Psoas muscle (tissue), 8 donors: ENCODE measurements around the gene SDR42E1. TPM values are rescaled to one million over a fixed set of nuclear protein-coding genes. Genes with fewer than 3 reads are reported as not detected.

ENCODE experiments used
- ATAC-seq, 4 donors: fragments of 200-7000 bp; cut with Tn5 transposase; one replicate each; pipeline ENCODE4 v1.9.1; 2020; ENCODE audit warnings: moderate library complexity in 3 of 4, mild to moderate bottlenecking in 2 of 4
- DNase-seq, 2 donors: peaks; one replicate each; pipeline ENCODE4 v3.0.0-alpha.2; 2020
- H3K27ac ChIP-seq: fragments of 200-600 bp; one replicate; pipeline ENCODE4 v1.8.0; 2022
- H3K27me3 ChIP-seq, 3 donors: fragments of 200-600 bp in 1 of 3; one replicate each; pipeline versions ENCODE4 v1.6.1 to v1.8.0; 2013 to 2022; ENCODE audit warnings: low read length in 2 of 3, mild to moderate bottlenecking in 2 of 3, moderate library complexity in 1 of 3; ENCODE audit not compliant: insufficient read depth in 3 of 3
- H3K36me3 ChIP-seq, 2 donors: fragments of 200-600 bp in 1 of 2; one replicate each; pipeline versions ENCODE4 v1.6.1 to v1.8.0; 2013 to 2022; ENCODE audit warnings: low read depth in 1 of 2, mild to moderate bottlenecking in 1 of 2, moderate library complexity in 1 of 2; ENCODE audit not compliant: insufficient read depth in 1 of 2
- H3K4me1 ChIP-seq: fragments of 200-600 bp; one replicate; pipeline ENCODE4 v1.8.0; 2022
- H3K4me3 ChIP-seq: fragments of 200-600 bp; one replicate; pipeline ENCODE4 v1.8.0; 2022; ENCODE audit warnings: mild to moderate bottlenecking
- H3K9me3 ChIP-seq: fragments of 200-600 bp; one replicate; pipeline ENCODE4 v1.8.0; 2022
- WGBS, 3 donors: extraction: QIAGEN DNeasy Blood & Tissue Kit; methylation state at CpG; one replicate each; pipeline versions ENCODE4 v1.1.6 to v1.1.7; 2013; 5-methylcytosine and 5-hydroxymethylcytosine counted together
- intact Hi-C, 2 donors: fragments of 100-400 bp; cut with DNase I; formaldehyde crosslinking; loops; one replicate each; pipeline versions ENCODE4 v1.11.0 to v1.14.2; 2022
- polyA plus RNA-seq, 3 donors: library from polyadenylated mRNA; stranded (reverse); fragments of 200-250 nt; gene quantifications; one replicate each; pipeline ENCODE4 v1.2.3, GENCODE V29; 2013
- total RNA-seq, 4 donors: library from RNA; stranded (reverse); fragmentation: NEBNext Ultra II Directional in 2 of 4; extraction: Animal tissue kit (Norgen Biotek cat#: 25700) in 2 of 4; gene quantifications; one replicate each; pipeline versions ENCODE4 v1.2.1 to v1.2.4, GENCODE V29; 2021 to 2023
- TF ChIP-seq, protein P1 (sequence below): fragments of 200-600 bp; IDR thresholded peaks from one replicate; pipeline ENCODE4 v1.8.0; 2022; ENCODE audit warnings: antibody characterized with exemption
- donor health status: healthy with polysubstance abuse.
- donor health status: DM: no; HTN: no; CAD: no; lungs with moderate emphysema.
- donor health status: Bipolar disorder and iron deficiency.
- donor health status: healthy.
- donor health status: DM: yes; HTN: yes; CAD: no.
- donor health status: DM: no; HTN: no; CAD: no.
- donor health status: DM: no; HTN: no; CAD: no.
- donor health status: DM: yes; HTN: yes; CAD: no.

The SDR42E1 gene
- total and polyA plus RNA-seq, 7 donors = 0.01 to 0.04 (median 0.03) TPM; not detected in 3

DNA sequence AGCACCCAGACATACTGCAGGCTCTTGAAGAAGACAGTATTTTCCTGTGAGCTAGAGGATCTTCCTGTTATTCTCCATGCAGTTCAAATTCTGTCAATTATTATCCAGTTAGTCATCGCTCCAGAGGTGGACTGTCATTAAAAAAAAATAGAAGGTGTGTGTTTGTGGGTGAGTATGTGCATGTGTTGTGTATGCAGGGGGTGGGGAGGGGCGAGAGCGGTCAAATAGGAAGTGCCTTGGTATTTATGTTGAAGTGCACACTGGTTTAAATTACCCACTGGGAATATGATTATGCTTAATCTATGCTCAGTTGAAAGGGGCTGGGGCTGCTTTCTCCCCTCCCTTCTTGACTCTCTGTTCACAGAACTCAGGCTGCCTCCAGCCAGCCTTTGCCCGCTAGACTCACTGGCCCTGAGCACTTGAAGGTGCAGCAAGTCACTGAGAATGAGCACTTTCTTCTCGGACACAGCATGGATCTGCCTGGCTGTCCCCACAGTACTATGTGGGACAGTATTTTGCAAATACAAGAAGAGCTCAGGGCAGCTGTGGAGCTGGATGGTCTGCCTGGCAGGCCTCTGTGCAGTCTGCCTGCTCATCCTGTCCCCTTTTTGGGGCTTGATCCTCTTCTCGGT lies 23.8 kb upstream of the SDR42E1 start, which contains the start of gene HSD17B2:
Gene HSD17B2 (plus strand): TSS at position 273 of the 632 bp plus-strand sequence. CDS start 172 bp downstream, at position 445.
- H3K27me3 ChIP-seq = no peaks in the 10 kb centered on the region
- H3K36me3 ChIP-seq = no peaks in the 10 kb centered on the region
- 57 to 68% (median 60%) methylated on average over 6 of the region's 6 CpGs for WGBS, 3 donors
- H3K4me1 ChIP-seq = no peaks in the 10 kb centered on the region
- no peak within 1 kb of the TSS for H3K4me3 ChIP-seq
- intact Hi-C loops = loop anchor here in 1 of 2 donors (5.0 kb wide), 1 partner anchor 192 kb away; no protein-coding TSS in a partner anchor
- H3K27ac ChIP-seq = no peak within 1 kb of the TSS
- TF ChIP-seq, protein P1, sequence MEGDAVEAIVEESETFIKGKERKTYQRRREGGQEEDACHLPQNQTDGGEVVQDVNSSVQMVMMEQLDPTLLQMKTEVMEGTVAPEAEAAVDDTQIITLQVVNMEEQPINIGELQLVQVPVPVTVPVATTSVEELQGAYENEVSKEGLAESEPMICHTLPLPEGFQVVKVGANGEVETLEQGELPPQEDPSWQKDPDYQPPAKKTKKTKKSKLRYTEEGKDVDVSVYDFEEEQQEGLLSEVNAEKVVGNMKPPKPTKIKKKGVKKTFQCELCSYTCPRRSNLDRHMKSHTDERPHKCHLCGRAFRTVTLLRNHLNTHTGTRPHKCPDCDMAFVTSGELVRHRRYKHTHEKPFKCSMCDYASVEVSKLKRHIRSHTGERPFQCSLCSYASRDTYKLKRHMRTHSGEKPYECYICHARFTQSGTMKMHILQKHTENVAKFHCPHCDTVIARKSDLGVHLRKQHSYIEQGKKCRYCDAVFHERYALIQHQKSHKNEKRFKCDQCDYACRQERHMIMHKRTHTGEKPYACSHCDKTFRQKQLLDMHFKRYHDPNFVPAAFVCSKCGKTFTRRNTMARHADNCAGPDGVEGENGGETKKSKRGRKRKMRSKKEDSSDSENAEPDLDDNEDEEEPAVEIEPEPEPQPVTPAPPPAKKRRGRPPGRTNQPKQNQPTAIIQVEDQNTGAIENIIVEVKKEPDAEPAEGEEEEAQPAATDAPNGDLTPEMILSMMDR = no peak
- no peaks in the 10 kb centered on the region for H3K9me3 ChIP-seq
- ATAC-seq (no peak), DNase-seq (no peak)

DNA sequence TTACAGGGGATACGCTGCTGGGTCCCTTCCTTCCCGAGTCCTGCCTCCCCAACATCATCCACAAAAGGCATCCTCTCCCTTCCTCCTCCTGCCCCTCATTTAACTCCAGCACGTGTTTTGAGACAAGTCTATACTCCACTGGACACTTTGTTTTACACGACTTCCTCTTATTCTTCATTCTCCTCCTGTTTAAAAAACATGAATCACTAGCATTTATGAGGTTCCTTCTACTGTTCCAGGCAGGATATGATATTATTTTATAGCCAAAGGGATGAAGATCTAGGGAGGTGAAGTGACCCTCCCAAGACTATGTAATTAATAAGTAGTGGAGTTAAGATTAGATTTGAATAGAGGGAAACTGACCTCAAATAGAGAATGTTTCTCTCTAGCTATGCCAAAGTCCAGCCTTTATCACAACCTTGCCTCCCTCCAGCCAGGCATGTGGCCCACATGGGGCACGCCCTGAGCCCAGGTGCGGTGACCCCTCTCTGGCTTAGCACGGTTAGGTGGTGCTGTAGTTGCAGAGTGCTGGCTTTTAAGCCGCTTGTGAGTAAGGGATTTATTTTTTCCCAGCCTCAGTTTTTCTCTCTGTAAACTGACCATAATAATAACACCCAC lies 22.5 kb upstream of the SDR42E1 start:
- Histone ChIP-seq H3K4me1 (no peaks in the 10 kb centered on the region), H3K4me3 (no peak overlapping the region), H3K27ac (no peak overlapping the region), H3K36me3 (no peaks in the 10 kb centered on the region), H3K9me3 (no peaks in the 10 kb centered on the region), H3K27me3 (no peaks in the 10 kb centered on the region)
- 55 to 60% (median 60%) methylated on average over 8 of the region's 8 CpGs for WGBS, 3 donors
- ATAC-seq = no peak
- TF ChIP-seq, protein P1 = no peak
- intact Hi-C loops = loop anchor here in 1 of 2 donors (5.0 kb wide), 1 partner anchor 194 kb away; no protein-coding TSS in a partner anchor
- no peak for DNase-seq

DNA sequence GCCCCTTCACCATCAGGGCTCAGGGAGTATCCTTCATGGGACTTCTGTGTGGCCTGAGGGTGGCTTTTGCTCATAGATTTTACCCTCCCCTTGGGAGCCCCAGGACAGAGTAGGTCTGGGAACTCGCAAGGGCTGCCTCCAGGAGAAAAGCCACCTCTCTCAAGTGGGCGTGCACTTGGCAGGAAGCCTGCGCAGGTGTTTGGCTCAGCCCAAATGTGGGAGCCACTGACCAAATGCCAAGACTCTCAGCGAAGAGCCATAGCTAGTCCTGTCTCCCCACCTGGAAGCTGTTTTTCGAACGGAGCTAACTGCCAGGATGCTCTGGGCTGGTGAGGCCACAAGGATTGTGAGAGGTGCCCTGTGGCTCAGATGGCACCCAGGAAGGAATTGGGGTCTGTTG lies 21.7 kb upstream of the SDR42E1 start:
- intact Hi-C loops = loop anchor here in 1 of 2 donors (5.0 kb wide), 1 partner anchor 194 kb away; no protein-coding TSS in a partner anchor

DNA sequence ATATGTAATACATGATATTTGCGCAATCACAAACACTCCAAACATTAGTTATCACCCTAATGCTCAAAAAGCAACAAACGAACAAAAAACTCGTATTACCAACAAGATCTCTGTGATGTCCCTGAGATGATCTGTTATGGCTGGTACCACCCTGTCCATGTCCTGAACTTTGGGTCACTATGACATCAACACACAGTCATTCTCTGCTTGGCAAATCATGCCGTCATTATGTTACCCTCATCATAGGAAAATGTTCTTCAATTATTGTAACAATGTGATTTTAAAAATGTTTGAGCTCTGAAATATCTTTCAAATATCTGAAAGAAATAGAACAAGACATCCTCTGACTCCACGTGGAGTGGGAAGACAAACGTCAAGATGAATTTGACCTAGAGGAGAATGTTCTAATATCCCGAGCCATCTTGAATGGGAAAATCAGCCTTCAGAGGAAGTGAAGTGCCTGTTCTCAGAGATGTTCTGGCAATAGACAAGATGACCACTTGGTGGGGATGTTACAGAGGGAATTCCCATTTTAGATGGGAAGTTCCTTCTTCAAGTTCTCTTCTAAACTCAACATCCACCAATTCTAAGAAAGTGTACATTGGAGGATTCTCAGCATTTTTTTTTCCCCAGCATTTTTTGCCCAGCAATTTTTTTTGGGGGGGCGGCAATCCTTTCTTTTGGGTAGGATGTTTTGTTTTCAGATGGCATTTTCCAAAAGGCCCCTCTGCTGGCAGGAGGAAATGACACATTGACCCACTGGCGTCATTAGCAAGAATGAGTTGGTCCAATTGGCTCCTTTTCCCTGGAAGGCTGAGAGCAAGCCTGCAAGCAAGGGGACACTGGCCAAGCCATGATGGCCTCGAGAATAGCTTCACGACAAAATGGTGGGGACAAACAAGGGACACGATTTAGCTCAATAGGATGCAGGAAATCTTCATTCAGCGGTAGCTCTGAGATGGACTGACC lies 20.1 kb upstream of the SDR42E1 start:
- H3K9me3 ChIP-seq = no peaks in the 10 kb centered on the region
- no peaks in the 10 kb centered on the region for H3K4me1 ChIP-seq
- DNase-seq = no peak
- H3K27me3 ChIP-seq = no peaks in the 10 kb centered on the region
- no peak overlapping the region for H3K27ac ChIP-seq
- intact Hi-C loops = loop anchor here in 1 of 2 donors (5.0 kb wide), 1 partner anchor 196 kb away; no protein-coding TSS in a partner anchor
- ATAC-seq = no peak
- TF ChIP-seq, protein P1 = peak; percentile 6
- no peaks in the 10 kb centered on the region for H3K36me3 ChIP-seq
- no peak overlapping the region for H3K4me3 ChIP-seq
- 50 to 51% (median 50%) methylated on average over 13 of the region's 13 CpGs for WGBS, 3 donors

More for the DNA sequence above, 21.7 kb upstream of the SDR42E1 start:
- no peaks in the 10 kb centered on the region for H3K9me3 ChIP-seq
- WGBS, 3 donors = 66 to 78% (median 71%) methylated on average over 6 of the region's 6 CpGs
- no peaks in the 10 kb centered on the region for H3K36me3 ChIP-seq
- no peak overlapping the region for H3K4me3 ChIP-seq
- no peak for DNase-seq
- TF ChIP-seq, protein P1 = no peak
- H3K27ac ChIP-seq = no peak overlapping the region
- H3K27me3 ChIP-seq = no peaks in the 10 kb centered on the region
- no peaks in the 10 kb centered on the region for H3K4me1 ChIP-seq
- no peak for ATAC-seq
